ENCODE data around the gene RNF113A. TPM values are rescaled to one million over a fixed set of nuclear protein-coding genes. Genes with fewer than 3 reads are reported as not detected.
"Not testable (repeated sequence)": the region's sequence is repeated elsewhere in the genome, so short reads cannot be mapped to it uniquely, and the experiment has no call there.

RNF113A gene
- total RNA-seq, 2 experiments from 2014 or later, result 20.8 to 22.0 TPM

- Mint-ChIP-seq H3K9me3 (no peaks in the 10 kb centered on the region), H3K4me3 (no peak overlapping the region), H3K4me1 (ENCODE audit: low read depth) (peaks cover 18% of the 10 kb centered on the region), H3K36me3 (ENCODE audit: low read depth) (peaks cover 10% of the 10 kb centered on the region), H3K27me3 (ENCODE audit: low read depth) (no peaks in the 10 kb centered on the region), H3K27ac (peak overlapping the region; percentile 30)
- intact Hi-C loops (cut with micrococcal nuclease), result loop anchor here (1.0 to 2.0 kb wide), 2 partner anchors 26 to 35 kb away; partner anchors contain the start of genes RPL39 and UPF3B
- CTCF ChIA-PET, result no interaction called here
- DNase-seq, result peak; percentile 38
Measured at GRCh38 chrX:119826399-119826959, 45.1 kb downstream of the RNF113A start.

GRCh38 chrX:119824221-119824620 is 47.3 kb downstream of the RNF113A start:
- CTCF ChIA-PET; H3K9me3 Mint-ChIP-seq; DNase-seq; intact Hi-C loops (cut with micrococcal nuclease); H3K36me3 Mint-ChIP-seq (ENCODE audit: low read depth); H3K27ac Mint-ChIP-seq; H3K4me3 Mint-ChIP-seq; H3K27me3 Mint-ChIP-seq (ENCODE audit: low read depth): not testable (repeated sequence)
- H3K4me1 Mint-ChIP-seq (ENCODE audit: low read depth), result peaks cover 18% of the 10 kb centered on the region

GRCh38 chrX:119821703-119822102 is 49.8 kb downstream of the RNF113A start:
- H3K4me3 Mint-ChIP-seq; H3K27me3 Mint-ChIP-seq (ENCODE audit: low read depth); H3K9me3 Mint-ChIP-seq; H3K27ac Mint-ChIP-seq; H3K36me3 Mint-ChIP-seq (ENCODE audit: low read depth); CTCF ChIA-PET; DNase-seq: not testable (repeated sequence)
- intact Hi-C loops (cut with micrococcal nuclease), result loop anchor here (1.0 kb wide), 2 partner anchors 29 to 31 kb away; partner anchors contain the start of gene UPF3B
- peaks cover 14% of the 10 kb centered on the region for H3K4me1 Mint-ChIP-seq (ENCODE audit: low read depth)

Other genes starting within 250 kb of the RNF113A start
- 100 to 1,000 TPM; 137 to 143 TPM for gene SEPTIN6, start 178.6 kb downstream of the RNF113A start, total RNA-seq
- under 1 TPM in 1 of 2 experiments, not detected in 1; 0.30 TPM for gene SOWAHD, start 113.1 kb downstream of the RNF113A start, total RNA-seq
- 1,000 to 10,000 TPM; 3,049 to 3,109 TPM for gene RPL39, start 80.1 kb downstream of the RNF113A start, total RNA-seq
- gene UPF3B, start 18.8 kb downstream of the RNF113A start, total RNA-seq, result 10 to 100 TPM; 21.5 to 22.2 TPM
- 100 to 1,000 TPM; 105 to 107 TPM for gene NDUFA1, start 99 bp upstream of the RNF113A start, total RNA-seq
- not detected for gene AKAP14, start 24.2 kb upstream of the RNF113A start, total RNA-seq
- gene NKAP, start 72.0 kb upstream of the RNF113A start, total RNA-seq, result 10 to 100 TPM; 12.3 to 12.7 TPM
- gene RHOXF2B, start 206.0 kb upstream of the RNF113A start, total RNA-seq, result not detected
- not detected for gene RHOXF1, start 244.2 kb upstream of the RNF113A start, total RNA-seq